IPS DF 19.7 (cell line): ENCODE data around the gene SF3B5.
"Not testable (repeated sequence)": the region's sequence is repeated elsewhere in the genome, so short reads cannot be mapped to it uniquely, and the experiment has no call there.

Experiments
- DNase-seq: peaks from one replicate; pipeline ENCODE4 v3.0.0-alpha.2; 2013; ENCODE audit warnings: low read depth, low spot score

Gene SF3B5

DNA sequence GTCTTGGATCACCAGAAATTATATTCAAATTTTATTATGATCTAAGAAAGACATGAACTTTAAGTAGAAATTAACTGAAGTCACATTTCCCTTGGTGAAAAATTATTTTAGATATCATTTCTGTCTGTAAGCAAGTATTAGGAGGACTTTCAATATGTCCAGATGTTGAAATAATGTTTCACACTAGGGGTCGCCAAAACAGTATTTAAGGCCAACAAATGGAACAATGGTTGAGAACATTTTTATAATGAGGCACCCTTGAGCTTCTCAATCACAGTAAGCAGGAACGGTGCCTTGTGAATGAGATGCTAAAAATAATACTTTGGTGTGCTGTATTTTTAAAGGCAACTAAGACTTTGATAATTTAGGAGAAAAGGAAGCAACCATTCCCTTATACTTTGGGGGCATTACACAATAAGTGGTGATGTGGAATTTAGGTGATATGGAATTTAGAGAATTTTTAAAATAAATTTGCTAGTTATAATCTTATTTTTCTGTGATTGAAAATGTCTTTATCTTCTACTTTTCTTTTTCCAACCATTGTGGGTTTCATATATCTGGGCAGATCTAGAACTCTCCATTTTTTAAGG is 9.6 kb upstream of the SF3B5 start:
- no peak for DNase-seq

DNA sequence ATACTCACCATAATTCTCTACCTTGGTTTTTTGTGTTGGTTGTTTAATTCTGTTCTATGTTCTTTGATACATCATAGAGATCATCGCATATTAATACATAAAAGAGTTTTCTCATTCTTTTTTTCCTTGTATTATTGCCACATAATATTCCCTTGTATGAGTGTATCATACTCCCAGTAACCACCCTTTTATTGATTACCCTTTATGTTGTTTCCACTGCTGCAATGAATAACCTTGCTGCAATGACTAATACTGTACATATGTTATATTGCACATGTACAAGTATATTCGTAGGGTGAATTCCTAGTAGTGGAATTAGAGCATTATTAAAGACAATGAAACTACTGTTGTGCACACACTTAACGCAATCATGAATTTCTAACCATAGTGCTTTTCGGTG is 9.1 kb upstream of the SF3B5 start:
- DNase-seq: no peak

DNA sequence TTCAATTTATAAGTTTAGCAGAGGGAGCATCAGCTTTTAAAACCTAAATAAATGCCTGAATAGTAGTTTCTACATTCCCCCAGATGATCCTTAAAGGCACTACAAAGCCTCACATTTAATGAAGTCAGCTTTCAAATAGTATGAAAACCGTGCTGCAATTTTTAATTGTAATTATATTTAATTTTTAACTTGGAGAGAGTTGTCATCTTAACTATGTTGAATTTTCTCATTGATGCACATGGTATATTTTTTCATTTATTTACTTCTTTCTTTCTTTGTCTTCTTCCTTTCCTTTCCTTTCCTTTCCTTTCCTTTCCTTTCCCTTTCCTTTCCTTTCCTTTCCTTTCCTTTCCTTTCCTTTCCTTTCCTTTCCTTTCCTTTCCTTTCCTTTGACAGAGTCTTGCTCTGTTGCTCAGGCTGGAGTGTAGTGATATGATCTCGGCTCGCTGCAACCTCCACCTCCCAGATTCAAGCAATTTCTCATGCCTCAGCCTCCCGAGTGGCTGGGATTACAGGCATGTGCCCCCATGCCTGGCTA is 7.7 kb upstream of the SF3B5 start:
- no peak for DNase-seq

DNA sequence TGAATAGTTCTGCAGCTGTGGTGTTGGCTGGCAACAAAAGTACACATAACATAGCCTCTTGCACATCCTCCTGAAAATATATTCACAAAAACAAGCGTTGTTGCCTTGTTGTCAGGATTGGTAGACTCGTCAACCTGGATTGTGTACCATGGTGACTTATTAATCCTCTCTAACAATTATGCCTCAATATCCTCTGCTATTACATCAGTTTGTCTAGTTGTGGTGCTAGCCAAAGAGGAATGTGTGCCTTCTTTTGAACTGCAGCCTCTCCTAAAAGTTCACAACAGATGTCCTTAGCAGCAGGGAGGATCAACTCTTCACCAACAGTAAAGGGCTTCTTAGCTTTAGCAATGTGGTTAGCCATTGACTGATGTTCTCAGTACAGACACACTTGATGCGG is 3.6 kb upstream of the SF3B5 start:
- no peak for DNase-seq

DNA sequence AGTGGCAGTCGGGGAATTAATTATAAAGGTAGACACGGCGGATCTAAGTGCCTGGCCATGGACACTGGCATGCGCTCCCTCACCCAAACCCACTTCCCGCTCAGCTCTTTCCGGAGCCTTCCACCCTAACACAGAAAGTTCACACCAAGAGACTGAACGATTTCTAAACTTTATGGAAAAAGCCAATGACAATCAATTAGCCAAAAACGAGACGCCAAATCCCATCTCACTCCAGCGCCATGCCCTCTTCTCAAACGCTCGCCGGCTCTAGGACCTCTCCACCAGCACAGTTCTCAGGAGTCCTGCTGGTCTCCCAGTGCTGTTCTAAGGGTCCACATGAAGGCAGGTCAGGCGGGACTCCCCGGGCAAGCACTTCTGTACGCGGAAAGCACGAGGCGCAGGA is 641 bp downstream of the SF3B5 start:
- DNase-seq: no peak

DNA sequence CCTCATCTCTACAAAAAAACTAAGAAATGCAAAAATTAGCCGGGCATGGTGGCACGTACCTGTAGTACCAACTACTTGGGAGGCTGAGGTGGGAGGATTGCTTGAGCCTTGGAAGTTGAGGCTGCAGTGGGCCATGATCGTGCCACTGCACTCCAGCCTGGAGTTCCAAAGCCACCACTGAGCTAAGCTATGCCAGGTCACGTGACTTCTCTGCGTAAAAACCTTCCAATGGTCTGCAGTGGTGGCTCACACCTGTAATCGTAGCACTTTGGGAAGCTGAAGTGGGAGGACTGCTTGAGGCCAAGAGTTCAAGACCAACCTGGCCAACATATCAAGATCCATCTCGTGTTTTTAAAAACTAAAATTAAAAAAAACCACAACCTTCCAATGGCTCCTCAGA is 1.7 kb downstream of the SF3B5 start:
- DNase-seq: no peak

DNA sequence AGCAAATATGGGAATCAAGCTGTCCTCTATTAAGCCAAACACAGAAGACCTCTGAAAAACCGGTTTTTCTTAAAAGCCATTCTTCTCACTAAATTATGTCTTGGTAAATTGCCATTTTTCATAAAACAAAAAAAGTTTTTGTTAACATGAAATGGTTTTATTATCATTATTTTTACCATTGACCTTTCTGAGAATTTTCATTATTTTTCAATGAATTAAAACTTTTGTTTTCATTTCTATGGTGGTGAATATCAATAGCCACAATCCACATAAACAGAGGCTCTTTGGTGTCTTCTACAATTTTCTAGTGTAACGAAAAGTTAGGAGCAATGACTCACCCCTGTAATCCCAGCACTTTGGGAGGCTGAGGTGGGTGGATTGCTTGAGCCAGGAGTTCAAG is 2.1 kb downstream of the SF3B5 start:
- no peak for DNase-seq

DNA sequence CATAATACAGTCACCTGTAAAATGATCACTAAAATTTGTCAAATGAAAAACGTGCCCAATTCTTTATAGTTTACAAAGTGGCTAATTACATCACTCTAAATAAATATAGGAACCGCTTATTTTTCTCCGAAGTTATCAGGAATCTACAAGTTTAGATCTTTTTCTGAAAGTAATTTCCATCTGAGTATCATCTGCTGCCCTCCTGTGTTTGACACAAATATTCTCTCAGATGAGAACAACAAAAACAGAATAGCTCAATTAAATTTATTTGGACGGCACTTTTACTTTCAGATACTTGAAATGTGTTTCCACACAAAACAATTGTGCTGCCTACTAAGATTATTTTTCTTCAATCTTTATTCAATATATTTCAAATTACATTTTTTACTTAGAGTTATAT is 5.0 kb downstream of the SF3B5 start:
- DNase-seq: no peak

DNA sequence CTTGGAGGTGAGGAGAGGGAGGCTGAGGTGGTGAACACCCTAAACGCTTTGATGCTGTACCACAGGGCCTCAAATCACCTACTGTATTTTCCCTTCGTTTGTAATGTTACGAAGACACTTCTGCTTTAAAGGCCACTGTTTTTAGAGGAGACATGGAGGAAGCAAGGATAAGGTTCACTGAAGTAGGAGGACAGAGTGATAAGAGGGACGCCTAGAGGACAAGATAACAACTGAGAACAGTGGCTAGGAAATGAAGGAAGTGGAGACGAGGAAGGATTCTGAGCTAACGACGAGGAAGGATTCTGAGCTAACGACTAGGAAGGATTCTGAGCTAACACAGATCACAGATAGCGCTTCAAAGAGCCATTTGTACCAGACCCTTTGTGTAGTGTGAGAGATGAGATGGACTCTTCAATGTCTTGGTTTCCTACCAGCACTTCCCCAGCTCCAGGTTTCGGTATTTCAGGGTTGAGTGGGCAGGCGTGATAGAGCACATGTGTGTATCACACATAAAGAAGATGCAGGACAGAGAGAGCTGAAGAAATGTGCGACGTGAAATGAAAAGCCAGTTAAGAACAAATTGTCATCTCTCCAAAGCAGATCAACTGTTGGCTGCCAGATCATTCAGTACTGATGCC is 7.5 kb downstream of the SF3B5 start:
- DNase-seq: no peak

DNA sequence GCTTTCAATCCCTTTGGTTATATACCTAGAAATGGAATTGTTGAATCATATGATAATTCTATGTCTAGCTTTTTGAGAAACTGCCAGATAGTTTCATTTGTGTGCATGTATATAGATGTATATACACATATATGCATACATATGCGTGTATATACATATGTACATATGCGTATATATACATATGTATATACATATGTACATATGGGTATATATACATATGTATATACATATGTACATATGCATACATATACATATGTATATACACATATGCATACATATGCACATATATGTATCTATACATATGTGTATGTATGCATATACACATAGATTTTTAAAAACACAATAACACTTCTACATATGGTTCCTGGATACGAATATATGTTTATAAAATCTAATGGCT is 8.4 kb downstream of the SF3B5 start:
- DNase-seq: no peak

DNA sequence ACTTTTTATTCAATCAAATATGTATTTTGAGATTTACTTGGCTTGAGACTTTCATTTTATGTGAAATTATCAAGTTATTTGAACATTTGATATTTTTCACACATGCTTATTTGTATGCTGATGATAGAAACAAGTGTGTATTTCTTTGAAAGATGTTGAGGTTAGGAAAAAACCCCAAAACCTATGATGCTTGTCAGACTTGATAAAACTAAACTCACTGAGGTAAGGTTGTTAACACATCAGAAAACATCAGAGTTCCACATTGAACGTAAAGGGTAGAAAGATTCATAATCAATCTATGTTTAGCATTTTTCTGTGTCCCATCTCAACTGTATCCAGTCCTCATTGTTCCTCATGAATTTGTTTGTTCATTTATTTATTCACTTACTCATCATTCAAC is 12.2 kb downstream of the SF3B5 start:
- no peak for DNase-seq

DNA sequence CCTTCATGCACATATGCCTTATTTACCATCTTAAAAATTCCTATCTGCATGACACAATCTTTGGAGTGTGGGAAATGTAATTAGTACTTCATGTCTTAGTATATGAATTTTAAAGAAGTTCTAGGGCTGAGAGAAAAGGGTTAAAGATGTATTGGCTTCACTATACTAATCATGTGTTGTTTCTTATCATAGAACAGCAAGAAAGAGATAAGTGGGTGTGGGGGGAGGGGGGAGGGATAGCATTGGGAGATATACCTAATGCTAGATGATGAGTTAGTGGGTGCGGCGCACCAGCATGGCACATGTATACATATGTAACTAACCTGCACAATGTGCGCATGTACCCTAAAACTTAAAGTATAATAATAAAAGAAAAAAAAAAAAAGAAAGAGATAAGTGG is 13.0 kb downstream of the SF3B5 start:
- DNase-seq: not testable (repeated sequence)

DNA sequence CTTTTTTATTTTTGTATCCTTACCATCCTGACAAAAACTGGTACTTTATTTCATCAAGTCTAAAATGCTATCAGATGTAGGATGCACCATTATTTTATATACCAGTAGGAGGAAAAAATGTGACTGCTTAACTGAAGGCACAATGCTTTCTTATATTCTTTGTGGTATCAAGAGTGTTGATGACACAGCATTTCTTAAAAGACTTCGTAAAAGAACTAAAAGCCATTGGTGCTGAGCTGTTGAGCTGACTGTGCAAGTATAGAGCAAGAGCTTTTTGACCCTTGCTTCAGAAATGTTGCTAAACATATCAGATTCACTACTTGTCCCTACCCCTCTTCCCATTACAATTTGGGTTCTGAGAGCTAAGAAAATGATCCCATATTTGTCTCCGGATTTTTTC is 17.5 kb downstream of the SF3B5 start:
- DNase-seq: no peak

DNA sequence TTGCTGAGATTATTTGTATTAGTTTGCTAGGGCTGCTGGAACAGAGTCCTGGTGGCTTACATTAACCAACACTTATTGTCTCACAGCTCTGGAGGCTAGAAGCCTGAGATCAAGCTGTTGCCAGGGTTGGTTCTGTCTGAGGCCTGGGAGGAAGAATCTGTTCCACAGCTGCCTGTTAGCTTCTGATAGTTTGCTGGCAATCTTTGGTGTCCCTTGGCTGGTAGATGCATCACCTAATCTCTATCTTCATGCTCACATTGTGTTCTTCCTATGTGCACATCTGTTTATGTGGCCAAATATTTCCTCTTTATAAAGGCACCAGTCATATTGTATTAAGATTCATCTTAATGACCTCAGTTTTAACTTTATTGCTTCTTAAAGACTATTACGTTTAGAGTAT is 19.5 kb downstream of the SF3B5 start:
- no peak for DNase-seq

DNA sequence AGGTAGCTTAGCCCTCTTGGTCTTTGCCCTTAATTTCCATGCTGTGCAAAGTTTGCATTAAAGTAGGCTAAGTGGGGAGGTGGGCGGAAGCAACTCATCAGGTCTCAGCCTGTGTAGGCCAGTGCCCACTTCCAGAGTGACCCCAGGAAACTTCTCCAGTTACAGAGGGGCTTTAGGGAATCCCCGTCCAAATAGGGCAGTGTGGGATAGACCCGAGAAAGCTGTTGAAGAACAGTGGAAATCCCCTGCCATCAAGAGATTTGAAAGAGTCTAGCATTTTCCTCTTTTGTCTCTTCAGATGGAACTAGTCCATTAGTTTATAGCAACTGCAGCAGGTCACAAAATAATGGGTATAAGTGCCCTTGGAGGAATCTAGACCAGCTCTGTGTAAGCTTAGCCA is 20.2 kb downstream of the SF3B5 start:
- DNase-seq: no peak

DNA sequence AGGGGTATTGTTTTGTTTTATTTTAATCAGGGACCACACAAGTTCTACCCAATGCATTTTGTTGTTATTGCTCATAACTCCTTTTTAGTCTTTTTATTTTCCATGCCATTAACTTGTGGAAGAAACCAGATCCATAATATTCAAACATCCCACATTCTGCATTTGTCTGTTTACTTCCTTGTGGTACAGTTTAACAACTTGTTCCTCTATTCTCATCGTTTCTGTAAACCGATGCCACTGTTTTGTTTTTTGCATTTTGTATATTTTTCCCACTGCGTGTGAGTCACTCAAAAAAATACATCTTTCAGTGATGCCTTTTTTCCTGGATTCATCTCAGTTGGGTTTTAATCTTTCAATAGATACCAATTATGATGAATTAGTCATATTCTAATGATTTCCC is 22.3 kb downstream of the SF3B5 start:
- DNase-seq: no peak

DNA sequence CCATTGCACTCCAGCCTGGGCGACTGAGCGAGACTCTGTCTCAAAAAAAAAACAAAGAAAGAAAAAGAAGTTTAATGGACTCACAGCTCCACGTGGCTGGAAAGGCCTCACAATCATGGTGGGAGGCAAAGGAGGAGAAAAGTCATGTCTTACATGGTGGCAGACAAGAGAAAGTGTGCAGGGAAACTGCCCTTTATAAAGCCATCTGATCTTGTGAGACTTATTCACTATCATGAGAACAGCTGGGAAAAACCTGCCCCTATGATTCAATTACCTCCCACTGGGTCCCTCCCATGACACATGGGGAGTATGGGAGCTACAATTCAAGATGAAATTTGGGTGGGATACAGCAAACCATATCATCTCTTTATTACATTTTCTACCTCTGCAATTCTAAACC is 25.9 kb downstream of the SF3B5 start:
- no peak for DNase-seq

DNA sequence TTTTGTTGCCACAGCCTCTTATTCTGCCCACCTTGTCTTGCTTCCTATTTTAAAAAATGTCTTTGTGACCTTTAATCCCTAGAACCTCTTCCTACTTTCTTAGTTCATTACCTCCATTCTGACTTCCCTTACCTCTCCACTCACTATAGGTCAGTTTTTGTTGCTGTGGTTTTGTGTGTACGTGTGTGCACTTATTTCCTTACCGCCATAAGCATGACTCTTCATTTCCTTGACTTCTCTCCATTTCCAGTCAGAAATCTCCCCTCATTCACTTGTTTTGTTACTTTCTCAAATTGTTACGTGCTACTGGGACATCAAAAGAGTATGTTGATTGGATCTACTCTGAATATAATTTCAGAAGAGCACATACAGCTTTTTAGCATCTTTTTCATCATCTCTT is 26.6 kb downstream of the SF3B5 start:
- no peak for DNase-seq

DNA sequence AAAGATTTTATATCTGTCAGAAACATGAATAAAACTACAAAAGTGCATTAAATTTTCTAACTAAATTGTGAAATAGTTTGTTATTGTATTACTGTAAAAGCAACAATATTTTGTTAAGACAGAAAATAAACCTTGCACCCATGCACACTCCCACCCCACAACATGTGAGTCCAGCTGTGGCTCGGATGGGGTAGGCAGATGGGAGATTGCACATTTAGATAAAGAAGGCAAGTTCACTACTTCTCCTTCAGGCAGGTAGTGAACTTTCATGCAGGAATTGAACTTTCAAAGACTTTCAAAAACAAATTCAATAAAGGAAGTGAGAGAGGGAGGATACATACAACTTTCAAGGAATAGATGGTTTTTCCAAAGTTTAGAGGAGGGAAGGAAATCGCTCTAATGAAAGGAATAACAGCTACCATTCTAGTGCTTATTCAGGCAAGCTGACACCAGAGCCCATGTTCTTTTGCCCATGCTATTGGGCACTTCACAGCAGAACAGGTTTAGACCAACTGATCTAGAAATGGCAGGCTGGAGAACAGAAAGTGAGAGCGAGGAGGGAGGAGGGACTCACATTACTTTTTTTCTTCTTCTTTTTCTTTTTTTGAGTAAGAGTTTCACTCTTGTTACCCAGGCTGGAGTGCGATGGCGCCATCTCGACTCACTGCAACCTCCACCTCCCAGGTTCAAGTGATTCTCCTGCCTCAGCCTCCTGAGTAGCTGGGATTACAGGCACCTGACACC is 28.5 kb downstream of the SF3B5 start:
- DNase-seq: no peak

DNA sequence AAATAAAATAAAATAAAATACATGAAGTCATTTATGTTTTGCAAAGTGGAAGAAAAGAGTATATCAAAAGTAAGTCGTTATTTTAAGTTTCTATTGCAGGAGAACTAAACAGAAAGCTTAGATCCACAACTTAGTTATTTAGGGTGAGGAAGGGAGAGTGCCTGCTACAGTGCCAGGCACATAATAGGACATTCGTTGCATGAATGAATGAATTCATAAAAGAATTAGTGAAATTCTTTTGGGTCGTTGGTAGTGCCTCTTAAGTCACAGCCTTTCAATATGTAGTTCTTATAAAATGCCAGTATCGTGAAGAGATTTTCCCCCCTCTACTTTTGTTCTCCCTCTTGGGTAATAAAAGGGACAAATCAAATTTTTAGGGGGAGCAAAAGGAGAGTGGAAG is 29.1 kb downstream of the SF3B5 start:
- DNase-seq: no peak

DNA sequence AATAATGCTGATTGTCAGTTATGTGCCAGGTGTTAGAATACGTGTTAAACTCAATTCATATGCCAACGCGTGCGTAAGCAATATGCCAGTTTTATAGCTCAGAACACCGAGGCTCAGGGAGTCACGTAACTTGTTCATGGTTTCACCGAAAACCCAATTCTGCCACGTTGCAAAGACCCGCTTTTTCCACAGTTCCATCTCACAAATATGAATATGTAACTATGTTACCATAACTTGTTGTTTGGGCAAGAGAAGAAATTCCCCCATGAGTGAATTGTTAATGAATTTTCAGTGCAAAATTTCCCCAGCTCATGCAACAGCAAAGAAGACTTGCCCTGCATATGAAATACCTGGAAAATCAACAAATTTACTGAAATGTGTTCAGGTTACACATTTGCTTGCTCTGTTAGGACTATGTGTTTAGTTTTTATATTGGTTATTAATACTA is 30.1 kb downstream of the SF3B5 start:
- no peak for DNase-seq

DNA sequence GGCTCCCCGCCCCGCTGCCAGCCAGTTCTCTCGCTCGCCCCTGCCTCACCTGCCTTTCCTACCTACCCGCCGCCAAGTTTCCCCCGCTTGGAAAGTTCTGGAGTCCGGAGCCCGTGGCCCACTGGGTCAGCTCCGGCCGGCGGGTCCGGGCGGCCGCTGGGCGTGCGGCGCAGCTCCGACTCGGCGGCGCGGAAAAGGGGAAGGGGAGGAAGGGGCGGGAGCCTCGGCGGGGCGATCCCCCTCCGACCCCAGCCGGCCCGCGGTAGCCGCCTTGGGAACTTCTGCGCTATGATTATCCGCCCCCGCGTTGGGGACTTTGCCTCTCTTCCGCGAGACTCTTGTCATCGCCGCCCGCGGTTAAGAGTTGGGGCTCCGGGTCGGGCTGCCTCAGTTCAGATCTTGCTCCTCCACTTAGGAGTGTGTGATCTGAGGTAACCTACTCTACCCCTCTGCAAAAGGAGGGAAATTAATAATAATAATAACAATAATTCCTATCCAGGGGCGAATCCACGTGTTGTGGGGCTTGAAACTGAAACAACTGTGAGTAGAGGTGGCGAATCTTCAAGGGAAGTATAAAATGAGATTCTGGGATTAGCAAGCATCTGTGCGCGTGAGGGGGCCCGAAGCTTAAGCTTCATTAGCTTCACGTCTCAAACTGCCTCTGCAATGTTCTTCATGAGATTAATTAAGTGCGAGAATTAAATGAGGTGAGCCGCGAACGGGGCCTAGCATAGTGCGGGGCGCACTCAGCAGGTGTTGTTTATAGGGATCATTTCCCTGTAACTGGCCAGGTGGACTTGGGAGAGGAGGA is 30.8 kb downstream of the SF3B5 start:
- no peak for DNase-seq
